CD4-positive, alpha-beta T cell treated with Interleukin-6 for 4 hours (primary cell): ENCODE data around the gene CCDC88C.

ENCODE experiments used
- DNase-seq: peaks from one replicate; pipeline ENCODE4 v3.0.0-alpha.2; 2020; ENCODE audit warnings: mixed read lengths

The CCDC88C gene

GRCh38 chr14:91326514-91327249, 90.9 kb downstream of the CCDC88C start:
- DNase-seq: no peak

- no peak for DNase-seq
Measured at GRCh38 chr14:91324606-91325575, 92.7 kb downstream of the CCDC88C start.

GRCh38 chr14:91323671-91324605, 93.7 kb downstream of the CCDC88C start:
- DNase-seq: peak; percentile 93

- no peak for DNase-seq
Measured at GRCh38 chr14:91323031-91323430, 94.6 kb downstream of the CCDC88C start.

- no peak for DNase-seq
Measured at GRCh38 chr14:91322623-91323022, 95.0 kb downstream of the CCDC88C start.

GRCh38 chr14:91321131-91321530, 96.5 kb downstream of the CCDC88C start:
- no peak for DNase-seq

GRCh38 chr14:91320266-91320665, 97.4 kb downstream of the CCDC88C start:
- DNase-seq: no peak

GRCh38 chr14:91318911-91319310, 98.7 kb downstream of the CCDC88C start:
- DNase-seq: no peak

- DNase-seq: peak; percentile 94
Measured at GRCh38 chr14:91317381-91318308, 100.0 kb downstream of the CCDC88C start.

- DNase-seq: no peak
Measured at GRCh38 chr14:91316761-91317160, 100.9 kb downstream of the CCDC88C start.

GRCh38 chr14:91315844-91316267, 101.8 kb downstream of the CCDC88C start:
- DNase-seq: peak; percentile 90

GRCh38 chr14:91313852-91314251, 103.8 kb downstream of the CCDC88C start:
- no peak for DNase-seq

- no peak for DNase-seq
Measured at GRCh38 chr14:91313154-91313850, 104.3 kb downstream of the CCDC88C start.

GRCh38 chr14:91311284-91311662, 106.3 kb downstream of the CCDC88C start:
- DNase-seq: peak; percentile 77

GRCh38 chr14:91310606-91311283, 106.9 kb downstream of the CCDC88C start:
- DNase-seq: peak; percentile 50

GRCh38 chr14:91309756-91310280, 107.8 kb downstream of the CCDC88C start:
- no peak for DNase-seq

GRCh38 chr14:91308337-91308736, 109.3 kb downstream of the CCDC88C start:
- no peak for DNase-seq

- DNase-seq: no peak
Measured at GRCh38 chr14:91307652-91308051, 110.0 kb downstream of the CCDC88C start.

- DNase-seq: no peak
Measured at GRCh38 chr14:91307046-91307445, 110.6 kb downstream of the CCDC88C start.

GRCh38 chr14:91306547-91306946, 111.1 kb downstream of the CCDC88C start:
- DNase-seq: no peak
